Activated CD4-positive, alpha-beta T cell treated with anti-CD3 and anti-CD28 coated beads for 4 hours (primary cell): ENCODE results near the gene ASMTL.
"Not testable (repeated sequence)": the region's sequence is repeated elsewhere in the genome, so short reads cannot be mapped to it uniquely, and the experiment has no call there.

Source experiments
- DNase-seq, 2 donors: peaks; one replicate each; pipeline ENCODE4 v3.0.0-alpha.2; 2020

The ASMTL gene

DNA sequence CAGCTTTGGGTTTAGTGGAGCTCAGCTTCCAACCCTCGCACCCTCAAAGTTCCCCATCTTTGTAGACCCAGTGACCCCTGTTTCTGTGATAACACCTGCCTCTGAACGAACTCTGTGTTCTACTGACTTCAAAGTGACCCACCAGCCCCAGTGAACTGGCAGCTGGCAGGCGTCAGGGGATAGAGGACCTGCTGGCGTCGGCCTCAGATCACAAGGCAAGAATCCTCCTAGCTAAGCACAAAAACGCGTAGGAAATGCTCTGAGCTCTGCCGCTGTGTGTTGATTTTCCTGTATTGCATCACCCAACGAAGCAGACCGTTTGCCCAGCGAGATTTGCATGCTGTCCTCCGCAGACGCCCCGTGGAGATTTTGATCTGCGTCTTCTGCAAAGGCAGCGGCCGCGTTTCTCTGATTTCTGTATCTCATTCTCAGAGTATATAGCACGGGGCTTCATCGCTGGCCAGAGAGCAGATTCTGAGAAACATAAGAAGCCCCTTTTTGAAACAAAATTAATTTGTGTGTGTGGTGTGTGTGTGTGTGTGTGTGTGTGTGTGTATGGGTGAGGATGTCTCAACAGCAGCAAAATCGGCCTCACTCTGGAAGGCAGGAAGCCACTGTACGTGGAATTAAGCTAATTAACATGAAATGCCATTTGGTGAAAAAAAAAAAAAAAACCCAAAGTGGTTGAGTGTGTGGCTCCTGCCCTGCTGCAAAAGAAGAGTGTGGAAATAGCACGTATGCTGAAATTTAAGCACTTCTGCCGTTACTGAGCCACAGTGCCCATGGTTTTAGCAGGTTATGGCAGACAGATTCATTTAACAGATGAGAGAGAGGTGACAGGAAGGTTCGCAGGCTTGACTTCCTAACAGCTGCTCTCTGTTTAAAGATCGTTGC is 29.2 kb upstream of the ASMTL start:
- peak; percentile 74 to 76 for DNase-seq

DNA sequence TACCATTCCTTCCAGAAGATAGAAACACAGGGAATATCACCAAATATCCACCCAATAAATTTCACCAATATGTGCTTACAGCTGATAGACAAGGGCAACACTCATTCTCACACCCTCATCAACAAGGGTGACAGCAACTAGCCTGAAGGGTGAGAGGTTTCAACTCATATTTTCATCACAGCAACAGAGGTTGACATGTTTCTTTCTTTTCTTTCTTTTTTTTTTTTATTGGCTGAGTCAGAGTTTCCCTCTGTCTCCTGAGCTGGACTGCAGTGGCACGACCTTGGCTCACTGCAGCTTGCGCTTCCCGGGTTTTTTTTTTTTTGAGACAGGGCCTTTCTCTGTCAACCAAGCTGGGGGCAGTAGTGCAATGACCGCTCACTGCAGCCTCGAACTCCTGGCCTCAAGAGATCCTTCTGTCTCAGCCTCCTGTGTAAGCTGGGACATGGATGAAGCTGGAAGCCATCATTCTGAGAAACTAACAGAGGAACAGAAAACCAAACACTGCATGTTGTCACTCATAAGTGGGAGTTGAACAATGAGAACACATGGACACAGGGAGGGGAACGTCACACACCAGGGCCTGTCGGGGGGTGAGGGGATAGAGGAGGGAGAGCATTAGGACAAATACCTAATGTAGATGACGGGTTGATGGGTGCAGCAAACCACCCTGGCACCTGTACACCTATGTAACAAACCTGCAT is 27.5 kb upstream of the ASMTL start:
- no peak for DNase-seq

DNA sequence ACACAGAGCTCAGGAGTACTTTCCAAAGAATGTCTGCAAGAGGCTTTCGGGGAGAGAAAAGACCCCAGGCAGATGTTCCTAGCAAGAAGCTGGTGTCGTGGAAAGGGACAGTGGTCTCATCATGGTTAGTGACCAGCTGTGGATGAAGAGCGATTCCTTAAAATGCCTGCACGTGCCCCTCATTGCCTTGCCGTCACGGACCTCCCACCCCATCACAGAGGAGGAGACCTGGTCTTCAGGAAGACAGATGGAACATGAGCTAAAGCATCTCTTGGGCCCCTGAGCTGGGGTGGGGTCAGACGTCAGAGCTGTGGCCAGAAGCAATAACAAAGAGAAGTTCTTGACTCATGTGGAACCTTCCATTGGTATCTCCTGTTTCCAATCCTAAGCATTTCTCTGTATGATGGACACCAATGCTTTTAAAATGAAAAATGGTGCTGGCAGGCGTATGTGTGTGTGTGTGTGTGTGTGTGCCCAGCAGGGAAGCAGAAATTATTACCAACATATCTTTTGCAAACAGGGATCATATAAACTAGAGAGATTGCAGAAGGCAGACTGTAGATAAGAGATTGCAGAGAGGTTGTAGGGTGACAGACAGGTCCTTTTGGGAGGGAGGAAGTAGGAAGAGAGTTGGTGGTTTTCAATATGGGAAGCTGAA is 25.2 kb upstream of the ASMTL start:
- DNase-seq = no peak

GRCh38 chrX:1477229-1477628 is 24.5 kb upstream of the ASMTL start:
- no peak for DNase-seq

GRCh38 chrX:1476682-1477081 is 24.0 kb upstream of the ASMTL start:
- DNase-seq = no peak

DNA sequence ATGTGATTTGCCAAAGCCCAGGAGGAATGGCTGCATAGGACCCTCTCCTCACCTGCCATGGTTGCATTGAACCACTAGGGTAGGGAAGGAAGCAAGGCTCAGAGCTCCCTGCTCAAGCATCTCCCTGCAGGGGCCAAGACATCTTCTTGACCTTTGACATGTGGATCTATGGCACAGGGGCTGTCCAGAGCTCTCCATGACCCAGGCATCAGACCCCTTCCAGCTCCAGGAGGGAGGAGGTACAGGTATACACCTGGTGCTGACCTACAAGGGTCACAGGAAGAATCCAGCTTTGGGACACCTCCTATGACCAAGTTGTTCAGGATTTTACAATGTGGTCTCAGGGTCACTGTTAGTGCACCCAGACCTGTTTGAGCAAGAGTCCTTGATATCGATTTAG is 23.2 kb upstream of the ASMTL start:
- no peak for DNase-seq

- no peak for DNase-seq
Observed at GRCh38 chrX:1475481-1475880, 22.8 kb upstream of the ASMTL start.

- DNase-seq = not testable (repeated sequence)
Observed at GRCh38 chrX:1474593-1474992, 21.9 kb upstream of the ASMTL start.

- DNase-seq = no peak
Observed at GRCh38 chrX:1472975-1473374, 20.3 kb upstream of the ASMTL start.

GRCh38 chrX:1468250-1468772 is 15.6 kb upstream of the ASMTL start:
- peak; percentile 70 to 79 for DNase-seq

GRCh38 chrX:1466971-1467561 is 14.4 kb upstream of the ASMTL start:
- DNase-seq = peak in 1 of 2 donors; percentile 45

DNA sequence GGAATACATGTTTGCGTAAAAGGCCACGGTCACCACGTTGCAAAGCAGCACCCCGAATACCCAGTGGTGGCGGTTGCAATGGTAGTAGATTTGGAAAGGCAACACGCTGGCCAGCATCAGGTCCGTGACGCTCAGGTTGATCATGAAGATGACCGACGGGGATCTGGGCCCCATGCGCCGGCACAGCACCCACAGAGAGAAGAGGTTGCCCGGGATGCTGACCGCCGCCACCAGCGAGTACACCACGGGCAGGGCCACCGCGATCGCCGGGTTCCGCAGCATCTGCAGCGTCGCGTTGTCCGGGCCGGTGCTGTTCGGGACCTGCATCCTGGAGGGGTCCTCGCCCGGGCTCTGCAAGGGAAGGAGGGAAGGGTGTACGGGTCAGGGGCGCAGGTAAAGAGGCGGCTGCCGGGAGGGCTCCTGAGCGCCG is 13.5 kb upstream of the ASMTL start:
- no peak for DNase-seq

DNA sequence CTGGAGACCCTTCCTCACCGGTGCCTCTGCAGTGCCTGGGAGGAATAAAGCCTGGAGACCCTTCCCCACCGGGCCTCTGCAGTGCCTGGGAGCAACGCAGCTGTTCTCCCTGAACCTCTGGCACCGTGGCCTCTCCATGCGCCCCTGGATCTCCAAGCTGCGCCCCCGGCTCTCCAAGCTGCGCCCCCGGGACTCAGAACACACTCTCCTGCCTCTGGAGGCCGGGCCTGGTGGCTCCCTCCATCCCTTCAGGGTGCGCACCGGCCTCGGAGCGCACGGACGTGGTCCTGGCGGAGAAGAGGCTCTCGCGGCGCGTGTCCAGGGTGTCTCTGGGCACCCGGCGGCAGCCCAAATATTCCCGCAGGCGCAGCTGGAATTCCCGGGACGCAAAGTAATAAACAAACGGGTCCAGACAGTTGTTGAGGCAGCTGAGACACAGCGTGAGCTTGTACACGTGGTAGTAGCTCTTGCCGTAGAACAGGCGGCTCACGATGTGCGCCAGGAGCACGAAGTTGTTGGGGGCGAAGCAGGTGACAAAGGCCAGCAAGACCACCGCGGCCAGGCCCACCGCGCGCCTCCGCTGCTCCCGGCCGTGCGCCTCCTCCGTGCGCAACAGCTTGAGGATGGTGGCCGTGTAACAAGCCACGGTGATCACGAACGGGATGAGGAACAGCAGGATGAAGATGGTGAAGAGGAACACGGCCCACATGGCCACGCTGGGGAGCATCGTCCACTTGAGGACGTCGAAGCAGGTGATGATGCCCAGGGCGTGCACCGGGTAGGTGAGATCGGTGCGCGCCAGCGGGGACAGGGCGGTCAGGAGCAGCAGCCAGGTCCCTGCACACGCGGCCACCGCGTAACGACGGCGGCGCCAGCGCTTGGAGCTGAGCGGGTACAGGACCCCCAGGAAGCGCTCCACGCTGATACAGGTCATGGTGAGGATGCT is 12.8 kb upstream of the ASMTL start:
- no peak for DNase-seq

GRCh38 chrX:1464971-1465285 is 12.2 kb upstream of the ASMTL start:
- no peak for DNase-seq

DNA sequence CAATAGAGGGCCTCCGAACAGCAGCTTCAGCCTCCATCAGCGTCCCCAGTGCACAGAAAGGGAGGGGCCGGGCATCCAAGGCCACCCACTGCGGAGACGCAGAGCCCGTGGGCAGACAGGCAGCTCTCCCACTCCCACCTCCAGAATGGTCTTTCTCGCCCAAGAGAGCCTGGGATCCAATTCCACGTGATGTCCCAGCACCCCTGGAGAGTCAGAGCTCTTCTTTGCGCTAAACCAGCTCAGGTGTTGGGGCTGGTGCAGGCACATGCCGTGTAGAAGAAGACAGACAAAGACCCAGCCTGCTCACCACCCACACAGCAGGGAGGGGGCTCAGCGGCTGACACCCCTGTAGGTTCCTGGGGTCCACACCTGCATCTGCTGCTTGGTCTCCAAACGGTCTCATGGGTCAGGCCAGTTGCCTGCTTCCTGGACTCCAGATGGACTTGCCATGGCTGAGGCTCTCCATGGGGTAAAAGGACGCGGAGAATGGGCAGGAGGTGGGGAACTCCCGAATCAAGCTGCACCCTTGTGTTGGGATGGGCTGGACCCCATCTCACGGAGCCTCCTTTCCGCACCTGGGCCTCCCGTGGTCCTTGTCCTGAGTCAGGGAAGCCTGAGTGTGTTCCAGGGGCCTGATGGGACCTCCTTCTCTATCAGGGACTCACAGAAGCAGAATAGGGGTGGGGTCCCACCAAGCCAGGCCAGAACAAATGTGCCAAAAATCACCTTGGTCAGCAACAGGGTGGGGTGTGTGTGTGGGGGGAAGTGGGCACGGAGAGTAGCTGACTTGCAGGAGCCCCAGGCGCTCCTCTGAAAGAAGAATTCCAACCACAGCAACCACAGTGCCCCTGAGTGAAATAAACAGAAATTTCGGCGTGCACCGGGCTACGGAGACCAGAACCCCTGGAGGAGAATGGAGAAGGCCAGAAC is 11.6 kb upstream of the ASMTL start:
- DNase-seq = no peak

GRCh38 chrX:1463581-1463980 is 10.9 kb upstream of the ASMTL start:
- DNase-seq = no peak

- peak; percentile 65 to 76 for DNase-seq
Observed at GRCh38 chrX:1462596-1463251, 10.0 kb upstream of the ASMTL start.

GRCh38 chrX:1462110-1462509 is 9.4 kb upstream of the ASMTL start:
- no peak for DNase-seq

- no peak for DNase-seq
Observed at GRCh38 chrX:1455948-1456280, 3.2 kb upstream of the ASMTL start.
